GM18907 (cell line): ENCODE measurements around the gene CEBPG.
A peak's percentile ranks its signal among the peaks of the same experiment; 100 is the strongest.

Experiments
- ATAC-seq: cut with Tn5 transposase; IDR thresholded peaks from one replicate; pipeline ENCODE4 v1.9.1; 2021; ENCODE audit warnings: mild to moderate bottlenecking, moderate library complexity; ENCODE audit not compliant: unreplicated experiment

Gene CEBPG

DNA sequence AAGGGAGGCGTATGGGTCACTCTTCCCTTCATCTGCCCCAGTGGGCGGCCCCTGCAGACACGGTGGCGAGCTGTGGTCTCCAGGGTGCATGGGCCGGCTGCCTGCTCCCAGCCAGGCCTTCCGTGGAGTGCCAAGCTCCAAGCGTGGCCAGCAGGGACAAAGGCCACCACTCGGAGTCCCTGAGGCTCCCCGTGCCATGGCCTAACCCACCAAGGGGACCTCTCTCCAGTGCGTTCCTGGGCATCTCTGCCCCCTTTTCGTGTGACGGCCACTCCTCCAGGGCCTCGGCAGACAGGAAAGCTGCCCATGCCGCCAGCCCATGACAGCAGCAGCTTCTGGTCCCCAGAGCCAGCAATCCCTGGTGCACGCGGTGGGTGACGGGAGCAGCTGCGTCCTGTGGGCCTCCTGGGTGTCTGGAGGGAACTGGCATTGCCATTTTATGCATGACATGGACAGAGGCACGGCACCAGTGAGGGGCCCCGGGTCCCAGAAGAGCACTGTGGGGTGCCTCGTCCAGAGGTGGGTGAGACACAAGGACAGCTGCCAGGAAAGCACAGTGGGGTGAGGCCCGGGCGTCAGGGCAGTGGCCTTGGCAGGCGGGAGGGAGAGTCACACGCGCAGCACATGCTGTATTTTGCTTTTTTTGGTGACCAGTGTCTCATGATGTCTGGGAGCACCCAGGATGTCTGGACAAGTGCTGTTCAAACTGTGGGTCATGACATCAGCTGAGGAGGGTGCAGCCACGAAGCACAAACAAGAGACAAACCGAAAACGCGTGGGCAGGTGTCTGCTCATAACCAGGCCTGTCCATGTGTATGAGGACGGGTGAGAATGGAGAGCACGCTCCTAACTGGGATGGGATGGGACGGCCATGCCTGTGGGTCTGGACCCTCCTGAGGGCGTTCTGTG is 32.3 kb downstream of the CEBPG start:
- ATAC-seq: no peak

DNA sequence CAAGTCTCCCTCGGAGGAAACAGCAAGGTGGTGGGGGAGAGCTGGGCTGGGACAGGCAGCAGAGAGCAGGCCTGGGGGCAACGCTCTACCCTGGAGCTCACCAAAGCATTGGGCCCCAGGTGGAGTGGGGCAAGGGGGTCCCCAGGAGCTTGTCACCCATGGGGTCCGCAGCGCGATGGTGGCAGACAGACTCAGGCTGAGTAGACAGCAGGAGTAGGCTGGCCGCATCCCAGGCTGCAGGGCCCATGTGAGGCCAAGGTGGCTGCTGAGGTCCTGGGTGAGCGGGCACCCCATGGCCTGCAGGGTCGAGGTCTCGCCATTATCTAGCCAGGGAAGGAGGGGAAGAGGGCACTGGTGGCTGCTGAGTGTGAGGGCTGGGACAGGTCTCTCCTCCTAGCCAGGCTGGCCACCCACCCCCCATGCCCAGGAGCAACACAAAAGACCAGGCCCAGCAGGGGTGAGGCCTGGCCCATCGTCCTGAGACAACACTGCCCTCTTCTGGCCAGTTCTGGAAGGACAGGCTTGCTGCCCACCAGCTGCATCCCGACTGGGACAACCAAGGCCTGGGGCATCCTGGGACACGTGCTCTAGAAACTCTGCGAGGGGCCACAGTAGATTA is 33.1 kb downstream of the CEBPG start:
- no peak for ATAC-seq

DNA sequence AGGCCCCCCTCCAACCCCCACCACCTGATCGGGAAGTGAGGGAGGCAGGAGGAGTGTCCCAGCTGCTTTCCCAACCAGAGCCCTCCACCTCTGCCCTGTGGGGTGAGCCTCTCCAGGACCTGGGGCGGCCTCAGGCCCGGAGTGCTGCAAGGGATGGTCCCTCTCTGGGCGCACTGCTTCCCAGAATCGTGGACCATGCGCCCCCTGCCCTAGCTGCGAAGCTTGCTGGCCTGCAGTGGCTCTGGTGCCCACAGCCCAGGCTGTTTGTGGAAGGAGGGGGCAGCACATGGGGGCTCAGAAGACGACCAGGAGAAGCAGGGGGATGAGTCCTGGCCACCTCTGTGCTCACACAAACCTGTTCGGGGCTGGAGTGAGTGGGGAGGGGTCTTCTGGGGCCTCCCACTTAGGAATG is 33.6 kb downstream of the CEBPG start:
- ATAC-seq: no peak

DNA sequence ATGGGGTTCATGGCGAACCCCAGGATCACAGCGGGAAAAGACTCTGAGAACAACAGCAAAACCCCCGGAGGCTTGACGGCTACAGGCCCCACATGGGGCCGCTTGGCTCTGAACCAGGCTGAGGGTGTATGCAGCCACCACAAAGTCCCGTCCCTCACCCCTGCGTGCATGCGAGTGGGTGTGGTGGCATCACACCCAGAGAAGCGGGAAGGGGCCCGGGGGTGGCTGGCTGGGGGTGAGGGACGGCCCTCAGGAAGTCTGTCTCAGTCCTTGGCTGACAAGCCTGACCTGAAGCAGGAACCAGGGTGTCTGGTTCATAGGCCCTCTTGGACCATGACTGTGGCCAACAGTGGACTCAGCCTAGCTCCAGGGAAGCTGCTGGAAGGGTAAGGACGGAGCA is 34.2 kb downstream of the CEBPG start:
- ATAC-seq: no peak

DNA sequence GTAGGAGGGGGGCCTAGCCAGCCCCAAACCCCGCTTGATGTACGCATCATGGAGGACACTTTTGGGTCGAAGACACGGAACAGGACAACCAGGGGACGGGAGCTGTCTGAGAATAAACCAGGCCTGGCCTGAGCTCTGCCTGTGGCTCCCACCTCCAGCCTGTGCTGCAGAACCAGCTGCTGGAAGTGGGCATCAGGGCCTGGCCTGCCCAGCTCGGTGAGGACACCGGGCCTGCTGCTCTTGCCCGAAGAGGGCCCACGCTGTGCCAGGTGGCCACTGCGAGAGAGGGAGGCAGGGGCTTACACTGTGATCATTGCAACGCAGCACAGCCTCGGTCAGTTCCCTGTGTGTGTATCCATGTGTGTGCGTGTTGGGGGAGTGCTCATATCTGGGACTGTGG is 34.6 kb downstream of the CEBPG start:
- ATAC-seq: no peak

DNA sequence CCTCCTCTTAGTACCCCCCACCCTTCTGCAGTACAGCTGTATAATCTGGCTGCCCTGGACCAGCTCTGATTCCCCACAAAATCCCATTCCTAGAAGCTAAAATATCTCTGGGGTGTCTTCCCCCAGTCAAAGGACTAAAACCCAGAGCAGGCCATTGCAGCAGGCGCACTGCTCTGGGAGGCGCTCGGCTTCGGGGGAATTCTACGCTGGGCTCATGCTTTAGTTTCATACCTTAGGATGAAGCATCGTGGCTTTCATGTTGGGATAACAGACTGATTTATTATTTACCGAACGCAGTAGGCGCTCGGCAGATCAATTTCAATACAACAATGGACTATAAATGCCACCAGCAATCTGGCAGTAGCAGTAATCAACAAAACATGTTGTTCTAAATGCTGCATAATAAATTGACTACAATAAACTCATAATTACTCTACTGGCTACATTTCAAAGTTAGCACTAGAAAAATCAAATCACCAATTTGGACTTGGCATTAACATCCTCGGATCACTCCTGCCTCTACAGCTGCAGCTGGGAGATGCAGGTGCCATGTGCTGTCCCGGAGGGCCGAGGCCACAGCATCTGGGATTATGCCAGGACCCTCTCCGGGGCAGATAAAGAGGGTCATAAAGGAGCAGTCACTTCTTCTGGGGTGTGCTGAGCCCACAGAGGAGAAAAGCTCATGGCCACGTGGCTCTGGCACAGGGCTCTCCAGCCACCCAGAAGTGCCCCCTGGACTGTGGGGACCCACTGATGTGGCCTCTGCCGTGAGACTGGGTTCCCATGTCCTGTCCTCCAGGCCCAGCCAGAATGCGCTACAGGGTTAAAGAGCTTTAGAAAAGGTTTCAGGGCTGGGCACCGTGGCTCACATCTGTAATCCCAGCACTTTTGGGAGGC is 35.3 kb downstream of the CEBPG start:
- no peak for ATAC-seq

DNA sequence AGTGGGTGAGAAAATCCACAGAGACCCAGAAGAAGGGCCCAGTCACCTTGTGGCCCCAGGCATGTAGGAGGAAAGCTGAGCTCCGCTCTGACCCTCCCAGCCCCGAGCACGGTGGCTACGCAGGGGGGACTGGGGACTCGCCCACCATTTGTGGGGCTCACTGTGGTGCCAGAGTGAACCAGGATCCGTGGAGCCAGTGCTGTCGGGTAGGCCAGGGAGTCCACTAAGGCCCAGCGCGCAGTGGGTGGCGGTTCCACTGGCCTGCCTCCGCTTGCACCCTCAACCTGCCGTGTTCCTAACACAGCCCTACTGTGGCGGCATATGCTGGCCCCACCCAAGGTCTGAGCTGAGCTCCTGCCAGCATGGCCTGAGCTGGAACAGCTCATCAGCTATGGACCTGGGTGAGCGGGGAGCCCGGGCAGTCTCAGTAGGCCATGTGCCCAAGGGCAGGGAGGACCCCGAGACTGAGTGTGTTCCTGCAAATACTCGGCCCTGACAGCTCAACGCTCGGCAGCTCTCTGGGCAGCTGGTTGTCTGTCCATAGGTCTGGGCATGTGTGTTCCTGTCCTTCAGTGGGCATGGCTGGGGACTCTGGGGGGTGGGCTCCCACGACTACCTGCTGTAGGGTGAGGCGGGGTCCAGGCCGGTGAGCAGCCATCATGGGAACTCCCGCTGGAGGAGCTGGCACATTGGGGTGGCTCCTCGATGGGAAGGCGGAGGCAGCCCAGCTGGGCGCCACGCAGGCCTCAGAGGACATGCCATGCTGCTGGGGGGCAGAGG is 36.6 kb downstream of the CEBPG start:
- ATAC-seq: no peak

DNA sequence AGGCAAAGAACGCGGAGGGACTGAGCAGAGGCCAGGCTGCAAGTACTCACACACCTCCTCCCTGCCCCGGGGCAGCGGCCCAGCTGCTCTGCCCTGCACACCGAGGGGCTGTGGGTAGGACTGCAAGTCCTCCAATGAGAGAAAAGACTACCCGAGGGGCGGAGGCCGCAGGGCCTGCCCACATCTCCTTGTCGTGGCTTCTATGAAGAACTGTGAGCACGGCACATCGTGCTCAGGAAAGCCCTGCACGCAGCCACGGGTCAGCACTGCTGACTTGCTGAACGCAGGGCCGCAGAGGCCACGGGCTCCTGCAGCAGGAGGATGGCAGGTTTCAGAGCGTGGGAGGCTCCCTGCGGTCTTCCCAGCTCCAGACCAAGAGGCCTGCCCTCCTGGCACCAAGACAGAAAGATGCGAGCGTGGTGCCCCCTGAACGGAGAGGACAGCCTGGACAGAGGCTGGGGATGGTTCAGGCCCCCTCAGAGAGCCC is 37.4 kb downstream of the CEBPG start:
- no peak for ATAC-seq

DNA sequence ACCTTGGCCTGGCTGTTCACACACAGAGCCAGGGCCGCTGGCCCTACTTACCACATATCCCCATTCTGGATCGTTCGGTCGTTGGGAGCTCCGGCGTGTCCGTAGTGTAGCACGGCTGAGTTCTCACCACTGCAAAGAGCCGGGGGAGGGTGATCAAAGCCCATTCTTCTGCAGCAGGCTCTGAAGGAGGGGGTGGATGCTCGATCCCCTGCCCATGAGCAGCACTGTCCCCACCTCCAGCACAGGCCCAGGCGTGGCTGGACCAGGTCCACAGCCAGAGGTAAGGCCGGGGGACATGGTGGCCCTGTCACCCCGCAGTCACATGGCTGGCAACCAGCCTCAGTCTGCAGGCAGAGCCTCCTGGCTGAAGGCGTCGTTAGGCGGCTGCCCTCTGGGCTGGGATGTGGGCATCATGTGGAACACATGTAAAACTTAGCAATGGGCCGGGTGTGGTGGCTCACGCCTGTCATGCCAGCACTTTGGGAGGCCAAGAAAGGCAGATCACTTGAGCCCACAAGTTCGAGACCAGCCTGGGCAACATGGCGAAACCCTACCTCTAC is 38.2 kb downstream of the CEBPG start:
- ATAC-seq: no peak

DNA sequence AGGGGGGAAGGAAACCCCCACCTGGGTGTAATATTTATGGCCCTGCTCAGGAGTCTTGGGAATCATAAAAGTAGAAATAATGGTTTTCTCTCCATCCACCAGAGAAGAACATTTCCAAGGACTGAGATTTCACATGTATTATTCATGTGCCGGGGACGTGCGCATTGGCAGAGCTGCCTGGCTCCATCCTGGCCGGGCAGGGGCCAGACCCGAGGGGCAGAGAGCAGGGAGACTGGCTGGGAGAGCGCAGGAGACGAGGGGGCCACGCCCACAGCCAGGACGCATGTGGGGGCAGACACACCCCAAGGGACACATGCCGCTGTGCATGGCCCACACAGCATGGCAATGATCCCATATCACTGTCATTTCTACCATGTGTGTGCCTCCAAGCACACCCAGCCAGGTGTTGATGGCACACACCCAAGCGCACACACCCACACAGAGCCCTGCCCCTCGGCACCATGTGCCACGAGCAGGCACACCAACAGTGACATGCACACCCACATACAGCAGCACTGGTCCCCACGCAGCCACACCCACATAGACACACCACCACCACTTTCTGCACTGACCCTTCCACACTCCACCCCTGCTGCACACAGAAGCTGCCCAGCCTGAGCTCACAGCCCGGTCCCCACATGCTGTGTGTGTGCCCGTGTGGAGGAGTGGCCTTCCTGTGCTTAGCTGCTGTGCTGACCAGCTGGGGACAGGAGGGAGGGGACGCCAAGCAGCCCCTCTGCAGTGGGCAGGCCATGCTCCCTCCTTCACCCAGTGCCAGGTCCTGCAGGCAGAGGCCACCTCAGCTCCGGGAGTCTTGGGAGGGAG is 39.3 kb downstream of the CEBPG start:
- no peak for ATAC-seq

DNA sequence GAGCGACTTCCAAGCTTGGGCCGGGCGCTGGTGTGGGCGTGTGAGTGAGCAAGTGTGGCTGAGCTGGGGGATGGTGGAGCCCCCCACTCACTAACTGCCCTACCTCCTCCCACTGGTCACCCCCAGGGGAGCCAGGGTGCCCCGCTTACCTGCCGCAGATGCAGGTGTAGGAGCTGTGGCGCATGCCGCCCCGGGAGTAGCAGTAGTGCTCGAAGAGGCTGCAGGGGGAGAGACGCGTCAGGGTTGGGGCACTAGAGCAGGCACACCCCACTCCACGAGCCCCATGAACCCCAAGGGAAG is 39.9 kb downstream of the CEBPG start:
- ATAC-seq: no peak

DNA sequence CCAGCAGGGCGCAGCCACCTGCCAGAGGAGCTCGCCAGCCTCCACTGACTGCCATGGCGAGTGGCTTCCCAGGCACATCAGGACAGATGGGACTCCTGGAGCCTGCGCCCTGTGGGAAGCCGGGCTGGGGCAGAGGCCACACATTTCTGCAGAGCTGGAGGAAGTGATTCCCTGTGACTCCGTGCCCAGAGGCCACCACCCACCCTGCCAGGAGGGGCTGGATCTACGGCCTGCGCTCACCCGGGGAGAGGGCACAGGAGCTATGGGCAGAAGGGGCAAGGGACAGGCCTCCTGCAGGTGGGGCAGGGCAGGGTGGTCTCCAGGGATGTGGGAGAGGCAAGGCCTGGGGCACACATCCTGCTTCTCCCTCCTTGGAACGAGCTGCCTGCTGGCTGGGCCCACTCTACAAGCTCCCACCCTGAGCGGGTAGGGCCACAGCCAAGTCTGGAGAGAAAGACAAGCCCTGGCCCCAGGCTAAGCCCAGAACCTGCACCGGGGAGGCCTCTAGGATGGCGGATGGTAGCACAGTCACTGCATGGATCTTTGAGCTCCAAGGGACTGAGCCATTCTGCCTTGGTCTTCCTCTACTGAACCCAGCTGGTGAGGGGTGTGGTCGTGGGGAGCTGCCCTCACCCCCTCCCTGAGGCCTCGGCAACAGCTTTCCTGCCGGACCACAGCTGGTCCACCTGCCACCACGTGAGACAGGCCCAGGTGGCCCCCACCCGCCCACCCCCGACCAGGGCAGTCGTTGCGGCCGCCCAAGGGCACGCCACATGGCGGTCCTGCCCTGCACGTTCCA is 40.6 kb downstream of the CEBPG start:
- no peak for ATAC-seq

DNA sequence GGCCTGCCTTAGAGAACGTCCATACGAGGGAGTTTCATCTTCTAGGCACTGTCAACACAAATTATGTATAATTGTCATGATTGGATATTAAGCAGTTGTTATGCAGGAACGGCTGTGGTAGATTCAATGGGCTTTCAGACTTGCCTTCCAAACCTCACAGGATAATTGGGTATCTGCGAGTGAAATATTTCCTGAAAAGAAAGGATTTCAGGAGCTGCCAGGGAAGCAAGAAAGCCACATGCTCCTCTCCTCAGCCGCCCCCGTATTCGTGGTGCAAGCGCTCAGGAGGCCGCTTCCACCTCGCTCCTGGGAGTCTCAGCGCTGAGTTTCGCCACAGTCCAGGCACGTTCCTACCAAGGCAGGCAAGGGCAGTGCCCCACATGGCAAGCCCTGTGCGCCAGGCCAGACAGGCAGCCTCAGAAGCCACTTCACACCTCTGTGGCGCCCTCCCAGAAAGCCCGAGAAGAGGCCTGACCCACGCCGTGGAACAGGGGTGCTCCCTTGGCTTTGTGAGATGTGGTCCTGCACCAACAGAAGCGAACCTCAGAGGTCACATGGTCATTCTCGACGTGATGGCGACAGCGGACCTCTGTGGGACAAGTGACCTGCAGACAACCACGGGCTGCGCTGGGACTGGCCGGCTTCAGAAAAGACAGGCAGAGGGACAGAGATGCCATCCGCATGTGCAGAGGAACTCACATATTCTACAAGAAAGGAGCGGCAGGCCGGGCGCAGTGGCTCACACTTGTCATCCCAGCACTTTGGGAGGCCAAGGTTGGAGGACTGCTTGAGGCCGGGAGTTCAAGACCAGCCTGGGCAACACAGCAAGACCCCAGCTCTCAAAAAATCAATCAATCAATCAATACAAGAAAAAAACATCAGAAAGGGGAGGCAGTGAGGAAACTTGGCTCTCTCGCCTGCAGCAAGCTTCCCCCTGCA is 41.4 kb downstream of the CEBPG start:
- ATAC-seq: no peak

DNA sequence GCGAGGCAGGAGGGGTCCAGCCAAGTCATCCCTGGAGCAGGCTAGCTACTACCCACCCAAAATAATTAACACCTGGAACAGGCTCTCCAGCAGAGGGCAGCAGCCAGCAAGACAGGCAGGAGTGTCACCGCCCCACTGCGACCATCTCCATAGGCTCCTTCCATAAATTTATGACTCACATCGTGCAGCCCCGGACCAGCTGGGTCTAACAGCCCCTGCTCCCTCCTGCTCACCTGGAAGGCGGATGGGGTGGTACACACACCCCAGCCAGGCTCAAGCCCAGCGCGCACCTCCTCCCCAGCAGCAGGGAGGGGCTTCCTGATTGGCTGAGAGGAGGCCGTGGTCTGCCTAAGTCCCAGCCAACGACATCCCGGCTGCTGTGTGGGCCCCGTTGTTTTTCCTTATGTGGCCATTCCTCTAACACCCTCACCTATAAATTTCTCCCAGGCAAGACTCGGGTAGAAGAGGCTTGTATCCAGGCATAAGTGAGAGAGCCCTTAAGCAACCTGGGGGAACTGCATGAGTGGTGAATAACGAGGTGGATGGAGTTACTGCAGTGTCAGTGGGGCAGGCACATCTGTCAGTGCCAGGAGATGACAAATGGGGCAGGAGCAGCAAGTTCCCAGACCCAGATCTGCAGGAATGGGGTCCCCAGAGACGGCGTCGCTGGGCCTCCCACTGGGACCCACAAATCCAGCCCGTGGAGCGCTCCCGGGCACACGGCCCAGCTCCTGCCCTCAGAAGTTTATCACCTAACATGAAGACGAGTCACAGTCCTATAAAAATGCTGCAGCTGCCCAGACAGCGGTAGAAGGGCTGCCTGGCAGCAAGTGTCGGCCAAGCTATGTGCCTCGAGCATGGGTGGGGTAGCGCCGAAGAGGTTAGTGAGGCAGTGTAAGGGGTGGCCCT is 43.1 kb downstream of the CEBPG start:
- ATAC-seq: peak; percentile 59

DNA sequence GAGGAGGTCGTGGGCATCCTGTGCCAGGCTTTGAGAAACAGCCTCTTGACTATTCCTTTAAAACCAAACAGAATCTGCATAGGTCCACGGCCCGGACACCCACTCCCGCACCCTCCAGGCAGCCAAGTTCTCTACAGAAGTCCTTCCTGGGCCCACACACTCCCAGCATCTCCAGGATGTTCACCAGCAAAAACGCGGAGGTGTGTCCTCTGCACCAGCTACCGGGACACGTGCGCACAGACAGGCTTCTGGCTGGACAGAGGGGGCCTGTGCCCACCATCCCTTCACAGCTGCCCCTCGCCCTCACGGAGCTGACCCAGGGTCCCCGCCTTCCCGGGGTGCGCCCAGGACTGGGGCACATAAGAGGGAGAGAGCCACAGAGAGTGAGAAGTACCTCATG is 44.2 kb downstream of the CEBPG start:
- ATAC-seq: no peak

DNA sequence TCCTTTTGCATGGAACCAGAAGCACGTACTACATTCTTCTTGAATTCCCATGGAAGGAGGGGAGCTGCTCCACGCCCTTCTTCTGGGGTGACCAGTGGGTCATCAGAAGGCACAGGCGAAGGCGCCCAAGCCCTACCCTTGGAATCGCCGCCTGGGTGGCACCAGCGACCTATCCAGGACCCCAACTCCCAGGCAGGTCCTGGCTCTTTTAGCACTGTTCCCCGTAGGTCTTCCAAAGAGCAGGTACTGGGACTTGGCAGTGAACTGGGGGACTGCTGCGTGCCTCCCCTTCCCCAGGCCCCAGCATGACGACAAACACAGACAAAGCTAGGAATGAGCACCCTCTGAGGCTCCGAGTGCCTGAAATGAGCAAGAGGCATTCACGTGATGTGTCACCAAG is 45.0 kb downstream of the CEBPG start:
- ATAC-seq: no peak
